Esophagus muscularis mucosa (tissue), 3 donors: ENCODE data around the gene PERCC1.

Experiments used
- POLR2A ChIP-seq: fragments of 450-650 bp; IDR thresholded peaks from one replicate; pipeline ENCODE4 v1.6.1; 2017; ENCODE audit warnings: antibody characterized with exemption, moderate library complexity, mild to moderate bottlenecking, low read depth
- POLR2AphosphoS5 ChIP-seq, 2 donors: sonication (generic); formaldehyde crosslinking; IDR thresholded peaks; one replicate each; pipeline ENCODE4 v1.6.1; 2017; ENCODE audit warnings: antibody characterized with exemption in 2 of 2
- TF ChIP-seq, protein P1 (sequence below), 3 experiments: fragments of 200-600 bp in 2 of 3; fragments of 450-650 bp in 1 of 3; sonication (generic) in 2 of 3; IDR thresholded peaks; one replicate each; pipeline ENCODE4 v1.5.1; 2017 to 2019; ENCODE audit warnings: antibody characterized with exemption in 3 of 3, mild to moderate bottlenecking in 2 of 3, moderate library complexity in 1 of 3

- TF ChIP-seq POLR2A (no peak), POLR2AphosphoS5 (IDR thresholded peaks at IDR 0.05) (no peak)
- TF ChIP-seq, protein P1, sequence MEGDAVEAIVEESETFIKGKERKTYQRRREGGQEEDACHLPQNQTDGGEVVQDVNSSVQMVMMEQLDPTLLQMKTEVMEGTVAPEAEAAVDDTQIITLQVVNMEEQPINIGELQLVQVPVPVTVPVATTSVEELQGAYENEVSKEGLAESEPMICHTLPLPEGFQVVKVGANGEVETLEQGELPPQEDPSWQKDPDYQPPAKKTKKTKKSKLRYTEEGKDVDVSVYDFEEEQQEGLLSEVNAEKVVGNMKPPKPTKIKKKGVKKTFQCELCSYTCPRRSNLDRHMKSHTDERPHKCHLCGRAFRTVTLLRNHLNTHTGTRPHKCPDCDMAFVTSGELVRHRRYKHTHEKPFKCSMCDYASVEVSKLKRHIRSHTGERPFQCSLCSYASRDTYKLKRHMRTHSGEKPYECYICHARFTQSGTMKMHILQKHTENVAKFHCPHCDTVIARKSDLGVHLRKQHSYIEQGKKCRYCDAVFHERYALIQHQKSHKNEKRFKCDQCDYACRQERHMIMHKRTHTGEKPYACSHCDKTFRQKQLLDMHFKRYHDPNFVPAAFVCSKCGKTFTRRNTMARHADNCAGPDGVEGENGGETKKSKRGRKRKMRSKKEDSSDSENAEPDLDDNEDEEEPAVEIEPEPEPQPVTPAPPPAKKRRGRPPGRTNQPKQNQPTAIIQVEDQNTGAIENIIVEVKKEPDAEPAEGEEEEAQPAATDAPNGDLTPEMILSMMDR (IDR thresholded peaks at IDR 0.05): no peak
Measured at GRCh38 chr16:1465567-1465915, 34.7 kb downstream of the PERCC1 start.
